GM12878 (cell line): Measurements from ENCODE around the gene SEMA3D. TPM values are rescaled to one million over a fixed set of nuclear protein-coding genes. Genes with fewer than 3 reads are reported as not detected.

Experiments used
- ATAC-seq: fragments of 200-7000 bp; cut with Tn5 transposase; 3 replicates; pipeline ENCODE4 v1.9.1; 2020; ENCODE audit warnings: mild to moderate bottlenecking, moderate library complexity
- BruUV-seq: library from RNA; stranded (reverse); fragments of 400-500 nt; replicated peaks from 2 replicates; lab custom pipeline; 2021; lab: Mats Ljungman, UMichigan
- CTCF ChIA-PET: fragments of 300-600 bp; sonication (Branson Sonifier 250); formaldehyde crosslinking; extraction: SDS; loops from one replicate; lab custom pipeline; 2021; ENCODE audit warnings: inconsistent platforms; lab: Yijun Ruan, JAX
- POLR2A ChIA-PET: fragments of 350-600 bp; formaldehyde crosslinking; extraction: SDS; loops from one replicate; lab custom pipeline; 2021; ENCODE audit warnings: inconsistent platforms; lab: Charles Lee
- RAD21 ChIA-PET: fragments of 300-600 bp; sonication (Branson Sonifier 250); formaldehyde crosslinking; loops from one replicate; lab custom pipeline; 2023; ENCODE audit warnings: antibody characterized with exemption; ENCODE audit not compliant: unreplicated experiment; lab: Charles Lee
- SMC1A ChIA-PET: fragments of 300-600 bp; sonication (Branson Sonifier 250); formaldehyde crosslinking; loops from one replicate; lab custom pipeline; 2023; ENCODE audit not compliant: unreplicated experiment, uncharacterized antibody; lab: Charles Lee
- DNase-seq: peaks from one replicate; pipeline ENCODE4 v3.0.0-alpha.2; 2011; ENCODE audit warnings: low read depth, low spot score
- FAIRE-seq: peaks from 3 replicates; lab custom pipeline; 2011; peaks lifted over from hg19 to GRCh38; lab: Jason Lieb, UNC
- H2AFZ ChIP-seq: 2 replicates; pipeline ENCODE4 v1.6.0; 2011; ENCODE audit warnings: low read depth, low read length, control low read depth; ENCODE audit not compliant: control insufficient read depth
- H3K27ac ChIP-seq: 2 replicates; pipeline ENCODE4 v1.5.1; 2011; ENCODE audit warnings: control low read depth; ENCODE audit not compliant: control insufficient read depth, insufficient read depth
- H3K27me3 ChIP-seq, 2 experiments: replicated peaks in 1 of 2; 2 replicates each; pipeline versions ENCODE4 v1.6.0 to v1.6.1; 2011; ENCODE audit warnings: low read length in 1 of 2; ENCODE audit not compliant: control insufficient read depth in 2 of 2, insufficient read depth in 2 of 2
- H3K36me3 ChIP-seq, 2 experiments: 2 replicates each; pipeline ENCODE4 v1.5.1; 2011; ENCODE audit warnings: low read length in 1 of 2; ENCODE audit not compliant: control insufficient read depth in 2 of 2, insufficient read depth in 2 of 2
- H3K4me1 ChIP-seq: 2 replicates; pipeline ENCODE4 v1.6.1; 2011; ENCODE audit warnings: mild to moderate bottlenecking, low read length, moderate library complexity, mixed read lengths; ENCODE audit not compliant: control insufficient read depth, insufficient read depth
- H3K4me2 ChIP-seq: 2 replicates; pipeline ENCODE4 v1.6.0; 2011; ENCODE audit warnings: control low read depth; ENCODE audit not compliant: control insufficient read depth, insufficient read depth
- H3K4me3 ChIP-seq: fragments of 200-600 bp; sonication (generic); 2 replicates; pipeline ENCODE4 v1.5.1; 2016
- H3K79me2 ChIP-seq: 2 replicates; pipeline ENCODE4 v1.6.0; 2011; ENCODE audit warnings: low read length; ENCODE audit not compliant: control insufficient read depth, insufficient read depth
- H3K9ac ChIP-seq: 2 replicates; pipeline ENCODE4 v1.8.0; 2011; ENCODE audit warnings: low read length, control low read depth, mixed read lengths; ENCODE audit not compliant: control insufficient read depth, insufficient read depth
- H3K9me3 ChIP-seq: replicated peaks from 3 replicates; pipeline ENCODE4 v1.5.1; 2011; ENCODE audit warnings: mild to moderate bottlenecking, low read length; ENCODE audit not compliant: control insufficient read depth, insufficient read depth
- H4K20me1 ChIP-seq: 2 replicates; pipeline ENCODE4 v1.6.0; 2011; ENCODE audit not compliant: control insufficient read depth, insufficient read depth
- CHD4 ChIP-seq: fragments of 200-600 bp; sonication (generic); IDR thresholded peaks from 2 replicates; pipeline ENCODE4 v1.6.1; 2016; ENCODE audit warnings: mild to moderate bottlenecking
- E4F1 ChIP-seq: fragments of 450-650 bp; IDR thresholded peaks from 2 replicates; pipeline ENCODE4 v1.6.1; 2018; ENCODE audit warnings: borderline replicate concordance, mild to moderate bottlenecking; ENCODE audit not compliant: partially characterized antibody
- RAD51 ChIP-seq: fragments of 450-650 bp; IDR thresholded peaks from 2 replicates; pipeline ENCODE4 v1.6.1; 2016; ENCODE audit warnings: moderate library complexity, mild to moderate bottlenecking, inconsistent platforms
- SMARCA5 ChIP-seq: fragments of 450-650 bp; IDR thresholded peaks from 2 replicates; pipeline ENCODE4 v1.6.1; 2017; ENCODE audit warnings: mild to moderate bottlenecking
- SPI1 ChIP-seq: IDR thresholded peaks from 2 replicates; pipeline ENCODE4 v1.6.1; 2011; ENCODE audit warnings: low read depth, mild to moderate bottlenecking, low read length, moderate library complexity, borderline replicate concordance; ENCODE audit not compliant: insufficient read depth
- WGBS: methylation state at CpG from one replicate; pipeline ENCODE4 v1.1.6; 2016; ENCODE audit warnings: low lambda C conversion rate; ENCODE audit not compliant: insufficient replicate concordance, insufficient coverage; ENCODE audit errors: missing lambda C conversion rate; 5-methylcytosine and 5-hydroxymethylcytosine counted together
- in situ Hi-C: fragments of 300-500 bp; cut with MboI; formaldehyde crosslinking; loops from 9 replicates; pipeline ENCODE4 v1.14.3; 2018; ENCODE audit warnings: mixed read lengths
- intact Hi-C: fragments of 100-400 bp; cut with micrococcal nuclease; formaldehyde crosslinking; loops from one replicate; pipeline ENCODE4 v1.14.2; 2022; ENCODE audit not compliant: unreplicated experiment
- polyA plus RNA-seq, 11 experiments: library from polyadenylated mRNA; depleted of rRNA in 4 of 11; unstranded in 6 of 11; stranded (reverse) in 5 of 11; fragments of >200 nt; fragmentation: Nextera tagmentation in 4 of 11; fragmentation: Illumina TruSeq in 1 of 11; extraction: Ambion mirVana in 4 of 11; extraction: Trizol in 1 of 11; gene quantifications; 1 replicate in 1 of 11; 2 replicates in 10 of 11; pipeline versions ENCODE4 v1.2.1 to v1.2.3, GENCODE V29; 2011 to 2016; ENCODE audit warnings: inconsistent platforms in 2 of 11, missing spikeins in 2 of 11, low read depth in 1 of 11
- total RNA-seq, 4 experiments: library from RNA; depleted of rRNA in 3 of 4; stranded (reverse); fragments of >200 nt in 3 of 4; fragmentation: Illumina TruSeq in 1 of 4; extraction: Trizol in 1 of 4; gene quantifications; 2 replicates each; pipeline versions ENCODE4 v1.2.1 to v1.2.3, GENCODE V29; 2013 to 2021
- TF ChIP-seq, protein P1 (sequence below): IDR thresholded peaks from 2 replicates; pipeline ENCODE4 v1.6.1; 2012; ENCODE audit warnings: improper control_type of control experiment, low read depth, low read length; ENCODE audit not compliant: insufficient replicate concordance

The SEMA3D gene
- total and polyA plus RNA-seq, 10 of the 15 experiments (the other 5 are each of a cell fraction or from before 2014, with no cell fraction given): 0.04 TPM; not detected in 9

- POLR2A ChIA-PET: no interaction called here
- Histone ChIP-seq H4K20me1 (no peaks in the 10 kb centered on the region), H3K4me2 (no peak overlapping the region), H3K36me3 (no peaks in the 10 kb centered on the region), H3K27me3 (no peaks in the 10 kb centered on the region; a peak in 1 of 4 replicates), H3K4me3 (no peak overlapping the region), H3K9ac (no peak overlapping the region), H3K79me2 (no peaks in the 10 kb centered on the region), H3K9me3 (no peaks in the 10 kb centered on the region), H3K27ac (no peak overlapping the region), H3K4me1 (no peaks in the 10 kb centered on the region), H2AFZ (no peak overlapping the region)
- SMC1A ChIA-PET: interaction anchor here (1.8 kb wide), 1 partner anchor 30 kb away, joined by 4 read pairs; no protein-coding TSS in a partner anchor
- TF ChIP-seq, protein P1, sequence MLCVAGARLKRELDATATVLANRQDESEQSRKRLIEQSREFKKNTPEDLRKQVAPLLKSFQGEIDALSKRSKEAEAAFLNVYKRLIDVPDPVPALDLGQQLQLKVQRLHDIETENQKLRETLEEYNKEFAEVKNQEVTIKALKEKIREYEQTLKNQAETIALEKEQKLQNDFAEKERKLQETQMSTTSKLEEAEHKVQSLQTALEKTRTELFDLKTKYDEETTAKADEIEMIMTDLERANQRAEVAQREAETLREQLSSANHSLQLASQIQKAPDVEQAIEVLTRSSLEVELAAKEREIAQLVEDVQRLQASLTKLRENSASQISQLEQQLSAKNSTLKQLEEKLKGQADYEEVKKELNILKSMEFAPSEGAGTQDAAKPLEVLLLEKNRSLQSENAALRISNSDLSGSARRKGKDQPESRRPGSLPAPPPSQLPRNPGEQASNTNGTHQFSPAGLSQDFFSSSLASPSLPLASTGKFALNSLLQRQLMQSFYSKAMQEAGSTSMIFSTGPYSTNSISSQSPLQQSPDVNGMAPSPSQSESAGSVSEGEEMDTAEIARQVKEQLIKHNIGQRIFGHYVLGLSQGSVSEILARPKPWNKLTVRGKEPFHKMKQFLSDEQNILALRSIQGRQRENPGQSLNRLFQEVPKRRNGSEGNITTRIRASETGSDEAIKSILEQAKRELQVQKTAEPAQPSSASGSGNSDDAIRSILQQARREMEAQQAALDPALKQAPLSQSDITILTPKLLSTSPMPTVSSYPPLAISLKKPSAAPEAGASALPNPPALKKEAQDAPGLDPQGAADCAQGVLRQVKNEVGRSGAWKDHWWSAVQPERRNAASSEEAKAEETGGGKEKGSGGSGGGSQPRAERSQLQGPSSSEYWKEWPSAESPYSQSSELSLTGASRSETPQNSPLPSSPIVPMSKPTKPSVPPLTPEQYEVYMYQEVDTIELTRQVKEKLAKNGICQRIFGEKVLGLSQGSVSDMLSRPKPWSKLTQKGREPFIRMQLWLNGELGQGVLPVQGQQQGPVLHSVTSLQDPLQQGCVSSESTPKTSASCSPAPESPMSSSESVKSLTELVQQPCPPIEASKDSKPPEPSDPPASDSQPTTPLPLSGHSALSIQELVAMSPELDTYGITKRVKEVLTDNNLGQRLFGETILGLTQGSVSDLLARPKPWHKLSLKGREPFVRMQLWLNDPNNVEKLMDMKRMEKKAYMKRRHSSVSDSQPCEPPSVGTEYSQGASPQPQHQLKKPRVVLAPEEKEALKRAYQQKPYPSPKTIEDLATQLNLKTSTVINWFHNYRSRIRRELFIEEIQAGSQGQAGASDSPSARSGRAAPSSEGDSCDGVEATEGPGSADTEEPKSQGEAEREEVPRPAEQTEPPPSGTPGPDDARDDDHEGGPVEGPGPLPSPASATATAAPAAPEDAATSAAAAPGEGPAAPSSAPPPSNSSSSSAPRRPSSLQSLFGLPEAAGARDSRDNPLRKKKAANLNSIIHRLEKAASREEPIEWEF: no peak
- TF ChIP-seq SPI1 (peak; percentile 27; the same call in 1 of the 2 replicates), RAD51 (no peak), CHD4 (no peak), SMARCA5 (no peak), E4F1 (no peak)
- ATAC-seq (no peak), FAIRE-seq (peak; percentile 23), DNase-seq (no peak)
- CTCF ChIA-PET: no interaction called here
- WGBS: 12% methylated on average over 4 of the region's 4 CpGs
- intact Hi-C loops (no loop called here), in situ Hi-C loops (no loop called here)
- RAD21 ChIA-PET: no interaction called here
- no TSS peak for BruUV-seq
Measured at GRCh38 chr7:85052056-85052737, 134.7 kb downstream of the SEMA3D start.
